HEK293T (cell line): ENCODE measurements around the gene LRRC7.

ENCODE experiments used
- ARNT ChIP-seq: fragments of 450-650 bp; IDR thresholded peaks from 2 replicates; pipeline ENCODE4 v1.6.1; 2017; ENCODE audit warnings: mild to moderate bottlenecking
- BHLHE40 ChIP-seq: fragments of 450-650 bp; IDR thresholded peaks from 2 replicates; pipeline ENCODE4 v1.6.1; 2016; ENCODE audit warnings: mild to moderate bottlenecking, moderate library complexity, borderline replicate concordance
- FOXA1 ChIP-seq: fragments of 450-650 bp; IDR thresholded peaks from 2 replicates; pipeline ENCODE4 v1.6.1; 2016; ENCODE audit warnings: mild to moderate bottlenecking
- FOXK2 ChIP-seq: fragments of 450-650 bp; IDR thresholded peaks from 2 replicates; pipeline ENCODE4 v1.6.1; 2016; ENCODE audit warnings: mild to moderate bottlenecking
- FOXM1 ChIP-seq: fragments of 450-650 bp; IDR thresholded peaks from 2 replicates; pipeline ENCODE4 v1.6.1; 2017; ENCODE audit warnings: mild to moderate bottlenecking, borderline replicate concordance
- HDGF ChIP-seq: fragments of 450-650 bp; IDR thresholded peaks from 2 replicates; pipeline ENCODE4 v1.6.1; 2017; ENCODE audit warnings: antibody characterized with exemption, borderline replicate concordance
- L3MBTL2 ChIP-seq: fragments of 450-650 bp; conservative IDR thresholded peaks from 2 replicates; pipeline ENCODE4 v1.6.1; 2016; ENCODE audit warnings: mild to moderate bottlenecking
- SP1 ChIP-seq: fragments of 450-650 bp; IDR thresholded peaks from 2 replicates; pipeline ENCODE4 v1.6.1; 2017
- SUZ12 ChIP-seq: fragments of 450-650 bp; IDR thresholded peaks from 2 replicates; pipeline ENCODE4 v1.6.1; 2016; ENCODE audit warnings: mild to moderate bottlenecking
- TARDBP ChIP-seq: fragments of 450-650 bp; IDR thresholded peaks from 2 replicates; pipeline ENCODE4 v1.6.1; 2016
- TF ChIP-seq, protein P1 (sequence below): fragments of 450-650 bp; IDR thresholded peaks from 2 replicates; pipeline ENCODE4 v1.6.1; 2016

- TF ChIP-seq SP1, result no peak
- TF ChIP-seq ARNT, result no peak
- TF ChIP-seq, protein P1, sequence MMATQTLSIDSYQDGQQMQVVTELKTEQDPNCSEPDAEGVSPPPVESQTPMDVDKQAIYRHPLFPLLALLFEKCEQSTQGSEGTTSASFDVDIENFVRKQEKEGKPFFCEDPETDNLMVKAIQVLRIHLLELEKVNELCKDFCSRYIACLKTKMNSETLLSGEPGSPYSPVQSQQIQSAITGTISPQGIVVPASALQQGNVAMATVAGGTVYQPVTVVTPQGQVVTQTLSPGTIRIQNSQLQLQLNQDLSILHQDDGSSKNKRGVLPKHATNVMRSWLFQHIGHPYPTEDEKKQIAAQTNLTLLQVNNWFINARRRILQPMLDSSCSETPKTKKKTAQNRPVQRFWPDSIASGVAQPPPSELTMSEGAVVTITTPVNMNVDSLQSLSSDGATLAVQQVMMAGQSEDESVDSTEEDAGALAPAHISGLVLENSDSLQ, result no peak
- no peak for TF ChIP-seq BHLHE40
- TF ChIP-seq TARDBP, result no peak
- TF ChIP-seq HDGF, result no peak
- no peak for TF ChIP-seq FOXM1
- TF ChIP-seq L3MBTL2, result no peak
- no peak for TF ChIP-seq FOXA1
- no peak for TF ChIP-seq FOXK2
- no peak for TF ChIP-seq SUZ12
These were observed 6.2 kb downstream of the LRRC7 start for GRCh38 chr1:69573911-69574310.
